ENCODE results near the gene DIP2C. TPM values are rescaled to one million over a fixed set of nuclear protein-coding genes. Genes with fewer than 3 reads are reported as not detected.
"Not testable (repeated sequence)": the region's sequence is repeated elsewhere in the genome, so short reads cannot be mapped to it uniquely, and the experiment has no call there.

DIP2C gene
- total and polyA plus RNA-seq, 2 donors (not counting 1 experiment from before 2014, with no cell fraction given): 1.3 to 1.9 TPM

GRCh38 chr10:427761-428519 lies 261.5 kb downstream of the DIP2C start:
- Histone ChIP-seq H3K27ac (ENCODE audit: low read length in 2 of 2) (no peak overlapping the region), H4K20me1 (ENCODE audit: control insufficient read depth, insufficient read depth, low read length, poor library complexity, severe bottlenecking) (no peaks in the 10 kb centered on the region), H3K79me2 (ENCODE audit: control insufficient read depth, insufficient read depth, low read length) (no peaks in the 10 kb centered on the region), H3K4me1 (ENCODE audit: control insufficient read depth in 2 of 2, insufficient read depth in 2 of 2, low read length in 2 of 2) (no peaks in the 10 kb centered on the region), H3K4me2 (replicated peaks; ENCODE audit: low read depth, low read length, poor library complexity, severe bottlenecking) (no peak overlapping the region), H3K9me3 (ENCODE audit: control extremely low read depth in 1 of 3, control insufficient read depth in 2 of 3, insufficient read depth in 1 of 3, low read length in 2 of 3) (no peaks in the 10 kb centered on the region), H3K4me3 (ENCODE audit: control extremely low read depth in 1 of 5, extremely low read depth in 1 of 5, insufficient read depth in 1 of 5, low read depth in 2 of 5, low read length in 4 of 5) (no peak overlapping the region), H3K27me3 (replicated peaks in 1 of 4; ENCODE audit: control extremely low read depth in 1 of 4, control insufficient read depth in 3 of 4, insufficient read depth in 4 of 4, low read length in 3 of 4) (no peaks in the 10 kb centered on the region), H3K9ac (ENCODE audit: low read length) (no peak overlapping the region), H3K36me3 (replicated peaks in 1 of 2; ENCODE audit: control extremely low read depth in 1 of 2, control insufficient read depth in 1 of 2, extremely low read depth in 1 of 2, insufficient read depth in 2 of 2, low read length in 1 of 2) (no peaks in the 10 kb centered on the region), H2AFZ (ENCODE audit: insufficient read depth, low read depth, low read length, poor library complexity, severe bottlenecking) (no peak overlapping the region)
- WGBS (ENCODE audit: insufficient coverage): no CpG with 5 or more reads among the region's 9 CpGs
- H3K27me3 Mint-ChIP-seq: peaks cover 13% of the 10 kb centered on the region
- no peak overlapping the region for H3K4me3 Mint-ChIP-seq
- ATAC-seq (ENCODE audit: low read depth) (no peak), DNase-seq (no peak)
- H3K27ac Mint-ChIP-seq: no peak overlapping the region
- POLR2A ChIA-PET: no interaction called here
- H3K4me1 Mint-ChIP-seq: no peaks in the 10 kb centered on the region
- CTCF ChIA-PET: no interaction called here
- H3K9me3 Mint-ChIP-seq (ENCODE audit: insufficient read depth): no peaks in the 10 kb centered on the region
- TF ChIP-seq EZH2 (IDR thresholded peaks at IDR 0.05; ENCODE audit: borderline replicate concordance, insufficient read depth, low read depth, low read length, poor library complexity, severe bottlenecking) (no peak), CTCF (IDR thresholded peaks at IDR 0.05) (no peak)
- intact Hi-C loops (cut with micrococcal nuclease): no loop called here

GRCh38 chr10:425365-425764 lies 264.1 kb downstream of the DIP2C start:
- CTCF ChIA-PET; H3K27ac Mint-ChIP-seq; H3K4me1 Mint-ChIP-seq; intact Hi-C loops (cut with micrococcal nuclease); H3K9me3 ChIP-seq (ENCODE audit: control extremely low read depth in 1 of 3, control insufficient read depth in 2 of 3, insufficient read depth in 1 of 3, low read length in 2 of 3); DNase-seq; H3K27ac ChIP-seq (ENCODE audit: low read length in 2 of 2); H3K79me2 ChIP-seq (ENCODE audit: control insufficient read depth, insufficient read depth, low read length); H3K4me3 ChIP-seq (ENCODE audit: control extremely low read depth in 1 of 5, extremely low read depth in 1 of 5, insufficient read depth in 1 of 5, low read depth in 2 of 5, low read length in 4 of 5); H3K9me3 Mint-ChIP-seq (ENCODE audit: insufficient read depth); H3K4me3 Mint-ChIP-seq; H4K20me1 ChIP-seq (ENCODE audit: control insufficient read depth, insufficient read depth, low read length, poor library complexity, severe bottlenecking); H3K36me3 ChIP-seq (replicated peaks in 1 of 2; ENCODE audit: control extremely low read depth in 1 of 2, control insufficient read depth in 1 of 2, extremely low read depth in 1 of 2, insufficient read depth in 2 of 2, low read length in 1 of 2); H3K27me3 ChIP-seq (replicated peaks in 1 of 4; ENCODE audit: control extremely low read depth in 1 of 4, control insufficient read depth in 3 of 4, insufficient read depth in 4 of 4, low read length in 3 of 4); H3K9ac ChIP-seq (ENCODE audit: low read length); POLR2A ChIA-PET; H3K4me2 ChIP-seq (replicated peaks; ENCODE audit: low read depth, low read length, poor library complexity, severe bottlenecking); H3K27me3 Mint-ChIP-seq; H3K4me1 ChIP-seq (ENCODE audit: control insufficient read depth in 2 of 2, insufficient read depth in 2 of 2, low read length in 2 of 2); ATAC-seq (ENCODE audit: low read depth); H2AFZ ChIP-seq (ENCODE audit: insufficient read depth, low read depth, low read length, poor library complexity, severe bottlenecking): not testable (repeated sequence)
- WGBS (ENCODE audit: insufficient coverage): 95% methylated on average over 9 of the region's 12 CpGs

- H3K4me2 ChIP-seq (replicated peaks; ENCODE audit: low read depth, low read length, poor library complexity, severe bottlenecking); H3K36me3 ChIP-seq (replicated peaks in 1 of 2; ENCODE audit: control extremely low read depth in 1 of 2, control insufficient read depth in 1 of 2, extremely low read depth in 1 of 2, insufficient read depth in 2 of 2, low read length in 1 of 2); intact Hi-C loops (cut with micrococcal nuclease); H3K27me3 Mint-ChIP-seq; POLR2A ChIA-PET; H3K4me1 Mint-ChIP-seq; CTCF ChIA-PET; H3K4me3 ChIP-seq (ENCODE audit: control extremely low read depth in 1 of 5, extremely low read depth in 1 of 5, insufficient read depth in 1 of 5, low read depth in 2 of 5, low read length in 4 of 5); DNase-seq; H3K4me3 Mint-ChIP-seq; H3K4me1 ChIP-seq (ENCODE audit: control insufficient read depth in 2 of 2, insufficient read depth in 2 of 2, low read length in 2 of 2); H3K27me3 ChIP-seq (replicated peaks in 1 of 4; ENCODE audit: control extremely low read depth in 1 of 4, control insufficient read depth in 3 of 4, insufficient read depth in 4 of 4, low read length in 3 of 4); H3K79me2 ChIP-seq (ENCODE audit: control insufficient read depth, insufficient read depth, low read length); H3K9me3 Mint-ChIP-seq (ENCODE audit: insufficient read depth); H3K27ac ChIP-seq (ENCODE audit: low read length in 2 of 2); H3K9ac ChIP-seq (ENCODE audit: low read length); H3K9me3 ChIP-seq (ENCODE audit: control extremely low read depth in 1 of 3, control insufficient read depth in 2 of 3, insufficient read depth in 1 of 3, low read length in 2 of 3); H3K27ac Mint-ChIP-seq; H4K20me1 ChIP-seq (ENCODE audit: control insufficient read depth, insufficient read depth, low read length, poor library complexity, severe bottlenecking); H2AFZ ChIP-seq (ENCODE audit: insufficient read depth, low read depth, low read length, poor library complexity, severe bottlenecking); ATAC-seq (ENCODE audit: low read depth): not testable (repeated sequence)
- WGBS (ENCODE audit: insufficient coverage): no CpG with 5 or more reads among the region's 11 CpGs
Observed at GRCh38 chr10:424724-425123, 264.7 kb downstream of the DIP2C start.
